Activated gamma-delta T cell treated with anti-CD3 and anti-CD28 coated beads, Interleukin-2, amount 50 U/mL, for 16 hours (primary cell): ENCODE results near the gene SNTG2.
"Not testable (repeated sequence)": the region's sequence is repeated elsewhere in the genome, so short reads cannot be mapped to it uniquely, and the experiment has no call there.

Source experiments
- DNase-seq: peaks from one replicate; pipeline ENCODE4 v3.0.0-alpha.2; 2020; ENCODE audit warnings: low read depth

SNTG2 gene

DNA sequence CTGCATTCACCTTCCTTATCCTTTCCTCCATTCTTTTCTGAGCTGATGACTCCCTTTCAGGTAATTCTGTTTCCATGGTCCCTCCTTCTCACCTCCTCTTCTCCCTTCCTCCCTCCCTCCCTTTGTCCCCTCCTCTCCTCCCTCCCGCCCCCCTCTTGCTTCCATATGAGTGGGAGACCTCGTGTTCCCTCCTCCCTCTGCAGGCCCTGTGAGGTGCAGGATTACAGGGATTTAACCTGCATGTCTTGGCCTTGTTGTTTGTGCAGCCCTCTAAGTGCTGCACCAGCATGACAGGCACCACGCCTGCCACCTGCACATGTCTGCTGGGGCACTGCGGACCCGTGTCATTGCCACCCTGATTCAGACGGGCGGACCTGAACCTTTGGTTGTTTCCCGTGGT lies 103.1 kb downstream of the SNTG2 start:
- no peak for DNase-seq

- no peak for DNase-seq
Observed at GRCh38 chr2:1054399-1054798, 103.8 kb downstream of the SNTG2 start.

DNA sequence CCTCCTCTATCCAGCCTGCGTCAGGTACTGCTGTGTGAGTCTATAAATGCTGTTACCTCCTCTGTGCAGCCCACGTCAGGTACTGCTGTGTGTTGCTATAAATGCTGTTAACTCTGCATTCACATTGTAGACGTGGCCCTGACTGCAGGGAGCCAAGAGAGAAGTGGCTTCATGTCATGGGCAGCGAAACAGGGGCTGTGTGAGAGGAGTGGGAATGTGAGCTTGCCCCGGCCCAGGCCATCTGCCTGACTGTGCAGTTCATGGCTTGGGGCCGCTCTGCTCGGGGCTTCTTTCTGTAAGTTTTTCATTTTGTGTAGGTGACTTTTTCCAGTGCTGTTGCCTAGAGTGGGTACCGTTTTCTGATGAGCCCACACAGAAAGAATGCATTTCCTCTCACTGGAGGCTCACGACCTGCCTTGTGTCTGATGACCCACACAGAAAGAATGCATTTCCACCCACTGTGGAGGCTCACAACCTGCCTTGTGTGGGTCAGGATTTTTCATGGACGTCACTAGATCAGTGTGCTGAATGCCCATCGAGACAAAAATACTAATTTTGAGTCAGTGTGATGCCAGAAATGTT lies 104.5 kb downstream of the SNTG2 start:
- no peak for DNase-seq

DNA sequence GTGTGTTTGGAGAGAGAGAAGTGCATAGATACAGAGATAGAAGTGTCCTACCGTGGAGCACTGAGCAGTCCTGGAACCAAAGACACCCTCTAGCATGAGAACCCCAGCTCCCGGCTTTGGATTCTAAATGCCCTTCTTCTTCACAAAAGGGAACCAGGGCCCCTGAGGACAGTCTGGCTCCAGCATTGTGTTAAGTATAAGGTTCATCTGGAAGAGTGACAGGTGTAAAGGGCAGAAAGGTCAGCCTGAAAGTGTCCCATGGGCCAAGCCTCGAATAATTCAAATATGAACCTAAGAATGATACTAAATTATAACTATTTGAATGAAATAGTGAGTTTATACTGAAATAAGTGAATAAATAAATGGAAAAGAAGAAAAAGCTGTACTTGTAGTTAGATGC lies 109.7 kb downstream of the SNTG2 start:
- no peak for DNase-seq

DNA sequence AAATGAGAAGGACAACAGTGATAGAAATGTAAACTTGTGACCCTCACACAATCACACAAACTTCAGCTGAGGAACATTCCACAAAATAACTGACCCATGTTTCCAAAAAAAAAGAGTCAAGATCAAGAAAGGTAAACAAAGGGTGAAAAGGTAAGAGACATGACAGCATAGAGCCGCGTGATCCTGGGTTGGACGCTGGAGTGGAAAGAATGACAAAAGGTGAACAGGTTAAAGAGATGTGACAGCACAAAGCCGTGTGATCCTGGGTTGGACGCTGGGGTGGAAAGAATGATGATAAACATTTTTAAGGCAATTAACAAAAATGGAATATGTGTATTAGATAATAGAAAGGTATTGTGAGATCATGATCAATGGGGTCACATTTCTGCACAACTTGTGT lies 110.3 kb downstream of the SNTG2 start:
- DNase-seq = no peak

- DNase-seq = no peak
Observed at GRCh38 chr2:1068241-1068640, 117.6 kb downstream of the SNTG2 start.

- DNase-seq = no peak
Observed at GRCh38 chr2:1068822-1069221, 118.2 kb downstream of the SNTG2 start.

- no peak for DNase-seq
Observed at GRCh38 chr2:1069847-1070246, 119.2 kb downstream of the SNTG2 start.

- no peak for DNase-seq
Observed at GRCh38 chr2:1070601-1071000, 120.0 kb downstream of the SNTG2 start.

- DNase-seq = no peak
Observed at GRCh38 chr2:1071650-1072049, 121.0 kb downstream of the SNTG2 start.

- DNase-seq = no peak
Observed at GRCh38 chr2:1072250-1072649, 121.6 kb downstream of the SNTG2 start.

GRCh38 chr2:1077911-1078310 lies 127.3 kb downstream of the SNTG2 start:
- no peak for DNase-seq

DNA sequence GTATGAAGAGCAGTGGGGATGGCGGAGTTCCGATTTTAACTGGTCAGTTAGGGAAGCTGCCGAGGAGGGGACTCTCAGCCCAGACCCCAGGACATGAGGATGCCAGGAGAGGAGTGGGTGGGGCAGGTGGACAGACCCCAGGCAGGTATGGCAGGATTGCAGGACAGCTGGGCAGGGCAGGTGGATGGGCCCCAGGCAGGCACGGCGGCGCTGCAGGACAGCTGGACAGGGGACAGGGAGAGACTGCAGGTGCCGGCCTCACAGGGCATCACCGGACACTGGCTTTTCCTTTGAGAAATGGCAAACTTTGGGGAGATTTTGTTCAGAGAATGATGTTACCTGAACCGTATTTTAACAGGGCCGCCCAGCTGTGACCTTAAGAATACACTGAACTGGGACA lies 127.7 kb downstream of the SNTG2 start:
- no peak for DNase-seq

GRCh38 chr2:1079873-1080799 lies 129.5 kb downstream of the SNTG2 start:
- DNase-seq = no peak

- DNase-seq = no peak
Observed at GRCh38 chr2:1081451-1082225, 131.0 kb downstream of the SNTG2 start.

GRCh38 chr2:1082456-1083205 lies 132.0 kb downstream of the SNTG2 start:
- DNase-seq = no peak

DNA sequence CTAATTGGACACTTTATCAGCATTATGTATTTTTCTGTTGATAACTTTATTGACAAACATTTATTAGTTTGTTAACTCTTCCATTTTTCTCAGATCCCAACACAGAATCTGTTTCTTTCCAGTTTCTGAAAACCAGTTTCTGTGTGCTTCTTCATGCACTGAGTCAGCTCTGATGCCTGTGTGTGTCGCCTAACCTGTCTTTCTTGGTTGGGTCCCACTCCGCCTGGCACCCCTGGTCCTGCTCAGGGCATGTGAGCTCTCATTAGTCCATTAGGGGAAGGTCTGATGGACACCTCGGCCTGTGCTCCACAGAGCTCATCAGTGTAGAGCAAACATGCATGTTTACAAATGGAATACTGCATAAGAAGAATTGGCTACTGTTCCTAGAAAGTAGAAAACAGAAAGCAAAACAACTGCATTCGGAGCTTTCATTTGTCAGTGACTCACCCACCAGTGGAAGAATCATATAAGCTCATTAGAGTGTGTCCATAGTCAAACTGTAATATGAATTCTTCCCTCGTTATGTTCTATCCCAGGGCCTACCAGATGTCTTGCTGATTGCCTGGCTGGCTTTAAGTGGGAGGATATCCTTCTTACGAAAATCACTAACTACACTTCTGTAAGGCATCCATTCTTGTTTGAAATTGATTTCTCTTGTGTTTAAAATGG lies 137.7 kb downstream of the SNTG2 start:
- no peak for DNase-seq

DNA sequence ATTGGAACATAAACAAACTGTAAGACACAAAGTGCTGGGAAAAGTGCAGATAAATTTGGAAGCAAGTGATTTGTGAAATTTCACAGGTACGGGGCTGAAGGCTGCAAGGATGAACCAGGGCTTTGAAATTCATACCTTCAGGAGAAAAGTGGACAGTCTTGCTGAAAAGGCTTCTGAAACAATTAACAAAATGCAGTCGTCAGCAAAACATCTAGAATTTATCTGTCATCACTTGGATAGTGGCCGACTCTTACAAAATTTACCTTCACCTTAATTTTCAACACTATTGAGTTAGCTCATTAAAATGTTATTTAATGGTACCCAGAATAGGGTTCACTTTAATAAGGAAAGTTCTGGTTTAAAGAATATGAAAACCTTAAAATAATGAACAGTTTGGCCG lies 138.3 kb downstream of the SNTG2 start:
- DNase-seq = no peak

DNA sequence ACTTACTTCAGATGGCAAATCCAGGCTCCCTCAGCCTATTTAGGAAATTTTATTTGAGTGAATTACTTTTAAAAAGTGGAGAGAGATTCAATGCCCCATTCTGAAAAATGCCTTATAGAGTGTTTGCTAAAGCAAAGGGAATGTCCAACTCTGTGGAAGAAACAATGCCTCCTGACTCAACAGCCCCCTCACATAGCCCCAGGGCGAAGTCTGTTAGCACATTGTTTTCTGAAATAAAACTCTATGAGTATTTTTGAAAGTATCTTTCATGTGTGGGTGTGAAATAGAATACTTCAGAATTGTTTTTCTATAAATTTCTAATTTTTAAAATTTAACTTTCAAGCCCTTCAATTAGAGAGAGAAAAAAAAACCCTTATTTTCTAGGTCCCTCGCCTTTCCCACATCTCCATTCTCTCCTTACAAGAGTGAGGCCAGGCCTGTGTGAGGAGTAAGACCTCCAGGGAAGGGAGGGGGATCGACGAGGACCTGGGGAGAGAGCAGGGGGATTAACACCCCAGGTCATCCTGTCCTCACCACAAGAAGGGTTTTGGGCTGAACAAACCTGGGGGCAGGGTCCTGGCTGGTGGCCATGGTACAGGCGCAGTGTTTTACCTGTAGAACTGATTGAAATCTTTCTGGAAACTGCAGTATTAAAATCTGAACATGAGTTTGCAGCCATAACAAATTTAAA lies 141.4 kb downstream of the SNTG2 start:
- no peak for DNase-seq

GRCh38 chr2:1093668-1094067 lies 143.0 kb downstream of the SNTG2 start:
- not testable (repeated sequence) for DNase-seq

DNA sequence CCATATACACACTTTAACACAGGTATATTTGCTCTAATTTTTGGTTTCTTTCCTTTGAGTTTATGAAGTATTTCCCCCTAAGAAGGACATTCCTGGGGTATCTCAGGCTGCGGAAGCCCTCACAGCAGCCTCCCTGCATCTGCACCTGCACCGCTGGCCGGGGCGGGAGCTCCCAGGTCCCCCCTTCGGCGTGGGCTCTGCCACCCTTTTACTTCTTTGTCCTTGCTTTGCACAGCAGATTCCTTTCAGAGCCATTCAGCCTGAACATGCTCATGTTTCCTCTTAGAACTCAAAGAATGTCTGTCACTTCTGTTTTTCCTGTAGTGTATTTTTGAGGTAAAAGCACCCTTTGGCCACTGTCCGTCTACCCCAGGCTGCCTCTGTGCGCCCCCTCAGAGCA lies 146.5 kb downstream of the SNTG2 start:
- no peak for DNase-seq
